Hair follicular keratinocyte (primary cell): ENCODE results near the gene ZMIZ1. TPM values are rescaled to one million over a fixed set of nuclear protein-coding genes. Genes with fewer than 3 reads are reported as not detected.

Experiments used
- total RNA-seq: library from RNA; depleted of rRNA; stranded (reverse); fragments of >200 nt; gene quantifications from 2 replicates; pipeline ENCODE4 v1.2.3, GENCODE V29; 2015

The ZMIZ1 gene
- total RNA-seq: 15.2 and 19.8 TPM in 2 replicates

GRCh38 chr10:79068562-79069324 lies at the start of gene ZMIZ1:
ZMIZ1 (plus strand) TSS chr10:79068966; CDS start chr10:79201633, 132,667 bp downstream.

GRCh38 chr10:79347226-79347893 lies 278.6 kb downstream of the ZMIZ1 start, which contains the start of gene PPIF:
PPIF (plus strand) TSS chr10:79347469; CDS start chr10:79347549, 80 bp downstream.

